ENCODE measurements around the gene FBXL5.
A peak's percentile ranks its signal among the peaks of the same experiment; 100 is the strongest.

DNA sequence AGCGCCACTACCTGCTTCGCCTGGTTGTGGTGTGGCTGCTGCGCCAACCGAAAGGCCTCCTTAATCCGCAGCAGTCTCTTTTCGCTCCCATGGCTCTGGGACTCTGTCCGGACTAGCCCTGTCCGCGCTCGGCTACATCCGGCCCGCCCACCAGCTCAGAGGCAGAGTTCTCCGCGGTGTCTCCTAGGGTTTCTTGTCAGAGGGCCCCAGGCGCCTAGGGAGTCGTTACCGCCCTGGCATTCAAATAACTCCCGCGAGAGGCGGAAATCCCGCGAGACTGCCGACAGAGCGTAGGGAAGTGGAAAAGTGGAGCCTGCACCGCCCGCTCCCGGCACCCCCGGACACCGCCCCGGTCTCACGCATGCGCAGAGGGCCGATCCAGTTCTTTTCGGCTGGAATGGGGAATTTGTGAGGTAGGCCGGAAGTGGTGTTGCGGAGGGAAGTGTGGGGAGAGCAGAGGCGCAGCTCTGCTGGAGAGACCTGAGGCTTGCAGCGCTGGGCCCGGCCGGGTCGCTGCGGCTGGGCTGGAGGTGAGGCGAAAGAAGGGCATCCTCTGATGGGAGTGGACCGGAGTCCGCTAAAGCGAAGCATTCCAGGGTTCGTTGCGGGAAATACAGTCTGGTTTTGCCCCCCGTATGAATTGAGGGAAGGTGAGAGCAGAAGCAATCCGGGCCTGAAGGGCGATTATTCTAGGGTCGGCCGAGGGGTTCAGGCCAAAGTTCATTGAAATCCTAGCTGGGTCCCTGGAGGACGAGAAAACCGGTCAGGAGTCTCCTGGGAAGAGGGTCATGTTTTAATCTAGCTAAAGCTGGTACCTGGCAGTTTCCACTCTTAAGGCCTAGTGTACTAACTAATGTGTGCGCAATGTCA, 26.4 kb upstream of the FBXL5 start, which contains the start of gene FAM200B:
- TF ChIP-seq, protein P1, sequence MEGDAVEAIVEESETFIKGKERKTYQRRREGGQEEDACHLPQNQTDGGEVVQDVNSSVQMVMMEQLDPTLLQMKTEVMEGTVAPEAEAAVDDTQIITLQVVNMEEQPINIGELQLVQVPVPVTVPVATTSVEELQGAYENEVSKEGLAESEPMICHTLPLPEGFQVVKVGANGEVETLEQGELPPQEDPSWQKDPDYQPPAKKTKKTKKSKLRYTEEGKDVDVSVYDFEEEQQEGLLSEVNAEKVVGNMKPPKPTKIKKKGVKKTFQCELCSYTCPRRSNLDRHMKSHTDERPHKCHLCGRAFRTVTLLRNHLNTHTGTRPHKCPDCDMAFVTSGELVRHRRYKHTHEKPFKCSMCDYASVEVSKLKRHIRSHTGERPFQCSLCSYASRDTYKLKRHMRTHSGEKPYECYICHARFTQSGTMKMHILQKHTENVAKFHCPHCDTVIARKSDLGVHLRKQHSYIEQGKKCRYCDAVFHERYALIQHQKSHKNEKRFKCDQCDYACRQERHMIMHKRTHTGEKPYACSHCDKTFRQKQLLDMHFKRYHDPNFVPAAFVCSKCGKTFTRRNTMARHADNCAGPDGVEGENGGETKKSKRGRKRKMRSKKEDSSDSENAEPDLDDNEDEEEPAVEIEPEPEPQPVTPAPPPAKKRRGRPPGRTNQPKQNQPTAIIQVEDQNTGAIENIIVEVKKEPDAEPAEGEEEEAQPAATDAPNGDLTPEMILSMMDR (IDR thresholded peaks at IDR 0.05), result peak in 3 of 4 experiments; percentile 36 to 59 (median 47)
- TF ChIP-seq POLR2A (IDR thresholded peaks at IDR 0.05) (peak; percentile 79 to 81), EP300 (IDR thresholded peaks at IDR 0.05) (no peak), POLR2AphosphoS5 (IDR thresholded peaks at IDR 0.05) (peak; percentile 89)
